Fibroblast of skin of scalp (primary cell): Measurements from ENCODE around the gene ELP6.
"Not testable (repeated sequence)": the region's sequence is repeated elsewhere in the genome, so short reads cannot be mapped to it uniquely, and the experiment has no call there.

Experiments used
- DNase-seq: peaks from one replicate; pipeline ENCODE4 v3.0.0-alpha.2; 2013

Gene ELP6

DNA sequence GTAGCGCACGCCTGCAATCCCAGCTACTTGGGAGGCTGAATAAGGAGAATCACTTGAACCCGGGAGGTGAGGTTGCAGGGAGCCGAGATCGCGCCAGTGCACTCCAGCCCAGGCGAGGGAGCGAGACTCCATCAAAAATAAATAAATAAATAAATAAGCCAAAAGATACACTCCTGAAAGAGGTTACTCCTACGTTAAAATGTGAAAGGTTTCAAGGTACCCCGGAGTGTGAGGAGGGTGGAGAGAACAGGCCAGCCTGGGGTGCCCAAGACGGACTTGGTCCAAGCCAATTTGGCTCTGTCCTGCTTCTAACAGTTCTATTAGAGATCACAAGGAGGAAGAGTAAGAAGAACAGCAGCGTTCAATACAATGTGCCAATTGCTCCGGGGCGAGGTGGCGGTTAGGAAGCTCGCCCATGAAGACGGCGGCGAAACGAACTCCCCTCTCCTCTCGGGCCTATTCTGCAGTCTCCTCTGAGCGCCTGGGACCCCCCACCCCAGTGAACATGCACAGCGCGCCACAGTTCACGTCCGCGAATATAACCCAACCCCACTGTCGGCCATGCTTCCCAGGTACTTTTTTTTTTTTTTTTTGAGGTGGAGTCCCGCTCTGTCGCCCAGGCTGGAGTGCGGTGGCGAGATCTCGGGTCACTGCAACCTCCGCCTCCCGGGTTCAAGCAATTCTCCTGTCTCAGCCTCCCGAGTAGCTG lies 942 bp downstream of the ELP6 start:
- peak; percentile 12 for DNase-seq

GRCh38 chr3:47505267-47505666 lies 8.2 kb downstream of the ELP6 start:
- DNase-seq, result not testable (repeated sequence)

DNA sequence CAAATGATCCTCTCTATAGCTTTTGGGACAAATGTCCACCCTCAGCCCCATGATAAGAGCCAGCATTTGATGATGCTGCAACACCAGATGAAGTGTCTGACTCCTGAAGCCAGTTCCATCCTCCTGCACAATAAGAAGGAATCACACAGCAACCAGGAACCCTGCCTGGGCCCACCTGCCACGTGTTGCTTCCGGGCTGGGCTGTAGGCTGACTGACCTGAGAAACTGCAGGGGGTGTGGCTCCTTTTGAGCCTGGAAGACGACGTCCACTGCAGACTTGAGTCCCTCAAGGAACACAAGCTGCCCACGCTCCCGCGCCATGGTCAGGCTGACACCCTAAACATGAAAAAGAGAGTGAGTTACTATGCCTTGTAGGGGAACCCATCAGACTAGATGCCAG lies 9.4 kb downstream of the ELP6 start:
- no peak for DNase-seq

DNA sequence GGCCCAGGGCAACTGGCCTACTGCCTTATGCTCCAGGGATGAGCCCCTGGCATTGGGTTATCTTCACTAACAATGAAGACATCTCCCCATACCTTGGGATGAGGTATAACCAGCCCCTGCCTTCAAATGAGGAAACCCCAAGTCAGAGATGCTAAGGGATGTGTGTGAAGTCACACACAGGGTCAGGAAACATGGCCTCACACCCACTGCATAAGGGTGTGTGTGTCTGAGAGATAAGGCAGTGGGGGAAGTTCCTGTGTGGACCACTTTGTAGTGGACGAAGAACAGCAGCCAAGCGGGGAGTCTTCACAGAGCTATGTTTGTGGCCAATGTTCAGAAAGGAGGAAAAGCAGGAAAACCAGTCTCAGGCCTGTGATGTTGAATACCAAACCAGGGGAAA lies 10.5 kb downstream of the ELP6 start:
- no peak for DNase-seq

DNA sequence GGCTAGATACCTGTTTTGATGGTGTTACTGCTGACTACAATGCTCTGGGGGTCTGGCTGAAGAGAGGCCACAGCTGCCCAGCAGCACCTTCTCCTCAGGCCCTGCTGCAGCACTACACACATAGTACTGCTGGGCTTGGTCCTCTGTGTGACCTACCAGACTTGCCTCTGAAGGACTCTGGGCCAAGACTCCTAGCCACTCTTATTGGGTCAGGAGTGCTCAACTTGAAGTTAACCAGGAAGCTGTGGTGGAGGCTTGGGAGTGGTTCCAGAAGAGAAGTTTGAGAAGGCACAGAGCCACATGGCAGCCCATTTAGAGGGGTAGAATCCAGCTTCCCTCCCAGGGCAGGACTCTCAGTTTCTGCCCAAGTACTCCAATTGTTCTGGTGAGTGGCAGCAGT lies 16.6 kb downstream of the ELP6 start:
- DNase-seq, result no peak

DNA sequence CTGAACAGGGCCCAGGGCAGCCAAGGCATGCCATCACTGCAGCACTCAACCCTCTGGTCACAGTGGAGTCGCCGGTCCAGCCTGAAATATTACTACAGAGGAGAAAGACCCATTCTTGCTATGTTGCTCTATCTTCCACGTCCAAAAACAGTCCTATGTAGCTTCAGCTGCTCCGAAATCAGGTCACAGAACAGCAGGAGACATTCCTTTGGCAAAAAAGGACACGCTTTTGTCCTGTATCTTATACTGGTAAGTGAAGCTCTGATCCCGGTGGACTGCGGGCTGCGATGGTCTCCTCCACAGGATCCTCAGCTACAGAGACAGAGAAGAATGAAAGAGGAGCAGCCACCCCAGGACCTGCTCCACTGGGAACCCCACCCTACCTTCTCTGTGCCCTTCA lies 17.6 kb downstream of the ELP6 start:
- DNase-seq, result no peak

DNA sequence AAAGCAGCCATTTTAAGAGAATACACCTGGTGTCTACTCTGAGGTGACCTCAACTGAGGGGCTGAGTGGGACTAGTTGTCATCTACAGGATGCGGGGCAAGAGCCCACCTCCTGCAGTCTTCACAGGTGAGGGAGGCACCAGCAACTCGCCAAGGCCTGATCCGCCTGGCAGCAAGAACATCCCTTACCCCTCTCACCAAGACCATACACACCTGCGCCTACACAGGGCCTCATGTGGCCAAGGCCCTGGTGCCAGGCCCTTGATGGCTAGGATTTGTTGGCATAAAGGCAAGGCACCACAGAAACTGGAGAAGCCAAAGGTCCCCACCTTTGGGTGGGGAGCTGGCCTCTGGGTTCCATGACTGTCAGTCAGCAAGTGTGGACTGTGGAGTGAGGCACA lies 18.4 kb downstream of the ELP6 start:
- no peak for DNase-seq

DNA sequence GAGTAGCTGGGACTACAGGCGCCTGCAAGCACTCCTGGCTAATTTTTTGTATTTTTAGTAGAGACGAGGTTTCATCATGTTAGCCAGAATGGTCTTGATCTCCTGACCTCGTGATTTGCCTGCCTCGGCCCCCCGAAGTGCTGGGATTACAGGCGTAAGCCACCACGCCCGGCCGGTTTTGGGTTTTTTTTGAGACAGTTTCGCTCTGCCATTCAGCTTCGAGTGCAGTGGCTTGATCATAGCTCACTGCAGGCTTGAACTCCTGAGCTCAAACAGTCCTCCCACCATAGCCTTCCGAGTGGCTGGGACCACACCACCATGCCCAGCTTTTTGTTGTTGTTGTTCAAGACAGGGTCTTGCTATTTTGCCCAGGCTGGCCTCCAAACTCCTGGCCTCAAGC lies 21.7 kb downstream of the ELP6 start:
- DNase-seq, result no peak

DNA sequence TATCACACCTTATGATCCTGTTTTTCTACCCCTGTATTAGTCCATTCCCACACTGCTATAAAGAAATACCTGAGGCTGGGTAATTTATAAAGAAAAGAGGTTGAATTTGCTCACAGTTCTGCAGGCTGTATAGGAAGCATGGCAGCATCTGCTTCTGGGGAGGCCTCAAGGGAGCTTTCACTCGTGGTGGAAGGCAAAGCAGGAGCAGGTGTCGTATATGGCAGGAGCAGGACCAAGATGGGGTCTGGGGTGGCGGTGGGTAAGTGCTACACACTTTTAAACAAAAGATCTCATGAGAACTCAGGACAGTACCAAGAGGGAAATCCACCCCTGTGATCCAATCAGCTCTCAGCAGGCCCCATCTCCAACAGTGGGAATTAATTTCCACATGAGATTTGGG lies 22.3 kb downstream of the ELP6 start:
- no peak for DNase-seq

- no peak for DNase-seq
Measured at GRCh38 chr3:47487265-47487664, 26.2 kb downstream of the ELP6 start.

- no peak for DNase-seq
Measured at GRCh38 chr3:47485812-47486211, 27.7 kb downstream of the ELP6 start.

DNA sequence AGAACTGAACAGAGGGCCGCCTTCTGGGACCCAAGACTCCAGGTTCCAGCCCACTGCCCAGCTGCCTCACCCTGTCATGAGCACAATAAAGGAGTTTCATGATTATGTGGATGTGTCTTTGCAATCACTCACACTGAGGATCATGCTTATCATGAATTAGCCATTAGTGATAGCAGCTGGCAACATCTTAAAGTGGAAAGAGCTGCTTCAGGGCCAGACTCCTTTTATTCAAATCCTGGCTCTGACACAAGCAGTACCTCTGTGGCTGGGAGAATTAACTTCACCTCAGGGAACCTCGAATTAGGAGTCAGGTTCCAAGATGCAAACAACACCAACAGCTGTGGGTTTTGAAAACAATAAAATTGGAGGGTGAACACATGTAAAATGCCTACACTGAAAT lies 31.1 kb downstream of the ELP6 start:
- DNase-seq, result no peak

GRCh38 chr3:47481763-47482162 lies 31.7 kb downstream of the ELP6 start:
- DNase-seq, result not testable (repeated sequence)

DNA sequence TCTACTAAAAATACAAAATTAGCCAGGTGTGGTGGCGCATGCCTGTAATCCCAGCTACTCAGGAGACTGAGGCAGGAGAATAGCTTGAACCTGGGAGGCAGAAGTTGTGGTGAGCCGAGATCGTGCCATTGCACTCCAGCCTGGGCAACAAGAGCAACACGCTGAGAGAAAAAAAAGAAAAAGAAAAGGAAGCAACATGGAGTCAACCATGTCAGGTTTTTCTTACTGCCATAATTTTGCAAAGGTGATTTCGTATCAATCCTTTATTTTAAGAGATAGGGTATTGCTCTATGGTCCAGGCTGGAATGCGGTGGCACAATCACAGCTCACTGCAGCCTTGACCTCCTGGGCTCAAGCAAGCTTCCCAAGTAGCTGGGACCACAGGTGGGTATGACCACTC lies 33.2 kb downstream of the ELP6 start:
- DNase-seq, result not testable (repeated sequence)

DNA sequence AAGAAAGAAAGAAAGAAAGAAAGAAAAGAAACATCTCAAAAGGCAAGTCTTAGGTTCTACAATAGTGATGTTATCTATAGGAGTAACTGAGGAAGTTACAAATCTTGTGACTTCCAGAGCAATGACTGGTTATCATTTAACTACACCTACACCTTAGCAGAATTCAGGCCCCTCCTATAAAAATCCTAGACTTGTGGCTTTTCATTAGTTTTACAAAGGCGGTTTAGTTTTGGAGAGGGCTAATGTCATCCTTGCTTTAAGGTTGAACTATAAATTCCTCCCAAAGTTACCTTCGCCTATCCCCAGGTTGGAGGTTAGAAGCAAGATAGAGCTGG lies 33.7 kb downstream of the ELP6 start:
- DNase-seq, result no peak

DNA sequence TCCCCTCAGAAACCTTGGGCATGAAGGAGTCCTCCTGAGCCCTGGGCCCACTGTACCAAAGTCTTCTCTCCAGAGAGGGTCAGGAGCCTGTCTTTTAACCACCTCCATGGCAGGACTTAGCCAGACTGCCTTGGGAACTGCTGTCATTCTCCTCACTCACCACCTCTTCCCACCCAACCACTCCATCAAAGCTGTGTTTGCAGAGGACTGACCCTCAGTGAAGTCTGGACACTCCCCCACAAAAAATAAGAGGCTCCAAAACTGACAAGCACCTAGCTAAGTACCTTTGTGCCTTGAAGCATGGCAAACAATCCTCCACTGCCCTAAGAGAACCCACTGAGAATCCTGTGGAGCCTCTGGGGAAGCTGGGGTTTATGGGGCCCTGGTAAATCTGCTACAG lies 35.5 kb downstream of the ELP6 start:
- DNase-seq, result no peak

- DNase-seq, result no peak
Measured at GRCh38 chr3:47476644-47477199, 36.8 kb downstream of the ELP6 start.

GRCh38 chr3:47476330-47476626 lies 37.2 kb downstream of the ELP6 start:
- DNase-seq, result no peak

GRCh38 chr3:47475570-47476329 lies 37.8 kb downstream of the ELP6 start, which contains the start of gene SCAP:
SCAP (minus strand) TSS chr3:47475941; CDS start chr3:47442993, 32,948 bp downstream.
- DNase-seq, result peak; percentile 78

DNA sequence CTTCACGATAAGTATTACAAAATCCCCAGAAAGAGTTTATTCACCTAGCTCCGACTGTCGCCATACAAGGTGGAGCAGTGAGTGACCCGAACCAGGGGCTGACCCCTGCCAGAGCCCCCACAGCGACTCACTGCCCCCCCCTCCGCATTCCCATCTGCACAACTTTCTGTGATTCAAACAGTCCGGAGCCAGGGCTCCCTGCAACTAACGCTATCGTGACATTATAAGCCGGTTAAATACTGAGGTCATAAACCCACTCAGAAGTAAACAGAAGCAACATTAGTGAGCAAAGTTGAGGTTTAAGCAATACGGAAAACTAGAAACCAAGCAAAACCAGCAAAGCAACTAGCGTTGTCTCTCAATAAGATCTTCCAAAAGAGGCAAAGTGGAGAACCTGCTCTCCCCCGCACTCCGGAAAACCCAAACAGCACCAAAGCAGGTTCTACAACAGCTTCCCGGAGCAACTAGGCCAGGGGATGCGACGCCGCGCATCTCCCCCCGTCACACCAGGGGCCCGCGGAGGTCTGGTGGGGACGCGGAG lies 38.4 kb downstream of the ELP6 start:
- DNase-seq, result peak; percentile 9

GRCh38 chr3:47473391-47473790 lies 40.1 kb downstream of the ELP6 start:
- DNase-seq, result no peak

DNA sequence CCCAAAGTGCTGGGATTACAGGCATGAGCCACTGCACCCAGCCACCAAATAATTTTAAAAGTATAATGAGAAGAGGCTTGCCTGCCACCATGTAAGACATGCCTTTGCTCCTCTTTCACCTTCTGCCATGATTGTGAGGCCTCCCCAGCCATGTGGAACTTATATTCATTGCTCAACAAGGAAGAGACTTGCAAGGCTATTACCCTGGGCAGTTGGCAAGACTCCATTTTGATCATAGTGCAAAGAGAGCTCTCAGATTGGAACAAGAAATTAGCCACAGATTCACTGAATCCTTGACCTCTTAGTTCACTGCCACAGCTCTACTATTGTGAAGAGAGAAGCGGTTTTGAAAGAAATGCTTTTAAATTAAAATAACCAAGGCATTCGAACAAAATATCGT lies 43.9 kb downstream of the ELP6 start:
- DNase-seq, result no peak

GRCh38 chr3:47468315-47468714 lies 45.2 kb downstream of the ELP6 start:
- not testable (repeated sequence) for DNase-seq

GRCh38 chr3:47464588-47464987 lies 48.9 kb downstream of the ELP6 start:
- DNase-seq, result no peak
